Keratinocyte (primary cell): ENCODE measurements around the gene TAL2. TPM values are rescaled to one million over a fixed set of nuclear protein-coding genes. Genes with fewer than 3 reads are reported as not detected.

Source experiments
- DNase-seq: peaks from one replicate; pipeline ENCODE4 v3.0.0-alpha.2; 2011; ENCODE audit warnings: low read depth, missing footprints, low spot score
- FAIRE-seq: peaks from 2 replicates; lab custom pipeline; 2011; peaks lifted over from hg19 to GRCh38; lab: Jason Lieb, UNC
- H2AFZ ChIP-seq: 2 replicates; pipeline ENCODE4 v1.6.0; 2012; ENCODE audit warnings: low read length, control low read depth, inconsistent platforms; ENCODE audit not compliant: control insufficient read depth
- H3K27ac ChIP-seq: 2 replicates; pipeline ENCODE4 v1.5.1; 2011; ENCODE audit warnings: low read length; ENCODE audit not compliant: control insufficient read depth, insufficient read depth
- H3K27me3 ChIP-seq: 3 replicates; pipeline ENCODE4 v1.6.0; 2011; ENCODE audit warnings: low read length; ENCODE audit not compliant: control insufficient read depth, insufficient read depth; ENCODE audit errors: extremely low read depth
- H3K36me3 ChIP-seq, 2 experiments: 2 replicates in 1 of 2; 3 replicates in 1 of 2; pipeline ENCODE4 v1.5.1; 2011; ENCODE audit warnings: low read length in 2 of 2, mild to moderate bottlenecking in 1 of 2; ENCODE audit not compliant: control insufficient read depth in 2 of 2, insufficient read depth in 2 of 2; ENCODE audit errors: extremely low read depth in 1 of 2
- H3K4me1 ChIP-seq: 3 replicates; pipeline ENCODE4 v1.5.1; 2011; ENCODE audit warnings: low read length; ENCODE audit not compliant: control insufficient read depth, insufficient read depth; ENCODE audit errors: extremely low read depth
- H3K4me2 ChIP-seq: 3 replicates; pipeline ENCODE4 v1.6.0; 2011; ENCODE audit warnings: low read depth, low read length; ENCODE audit not compliant: control insufficient read depth, insufficient read depth; ENCODE audit errors: extremely low read depth
- H3K4me3 ChIP-seq, 3 experiments: fragments of 200-600 bp in 1 of 3; sonication (generic) in 1 of 3; 2 replicates in 2 of 3; 3 replicates in 1 of 3; pipeline ENCODE4 v1.5.1; 2011 to 2016; ENCODE audit warnings: low read length in 3 of 3, mild to moderate bottlenecking in 3 of 3, control low read depth in 2 of 3, inconsistent platforms in 1 of 3, low read depth in 1 of 3, mixed read lengths in 1 of 3, mixed run types in 1 of 3, moderate library complexity in 1 of 3; ENCODE audit not compliant: control insufficient read depth in 2 of 3, insufficient read depth in 2 of 3; ENCODE audit errors: extremely low read depth in 1 of 3
- H3K79me2 ChIP-seq: 2 replicates; pipeline ENCODE4 v1.6.0; 2012; ENCODE audit warnings: low read length; ENCODE audit not compliant: control insufficient read depth, insufficient read depth
- H3K9ac ChIP-seq: 3 replicates; pipeline ENCODE4 v1.6.0; 2011; ENCODE audit warnings: low read length; ENCODE audit not compliant: control insufficient read depth, insufficient read depth; ENCODE audit errors: extremely low read depth
- H3K9me1 ChIP-seq: 3 replicates; pipeline ENCODE4 v1.6.0; 2011; ENCODE audit warnings: low read length; ENCODE audit not compliant: control insufficient read depth, insufficient read depth; ENCODE audit errors: extremely low read depth
- H3K9me3 ChIP-seq: 2 replicates; pipeline ENCODE4 v1.5.1; 2012; ENCODE audit warnings: low read depth, low read length; ENCODE audit not compliant: control insufficient read depth
- H4K20me1 ChIP-seq: 3 replicates; pipeline ENCODE4 v1.6.0; 2011; ENCODE audit warnings: low read length; ENCODE audit not compliant: control insufficient read depth, insufficient read depth; ENCODE audit errors: extremely low read depth
- CTCF ChIP-seq, 3 experiments: IDR thresholded peaks in 1 of 3; conservative IDR thresholded peaks in 1 of 3; optimal IDR thresholded peaks in 1 of 3; 2 replicates in 2 of 3; 3 replicates in 1 of 3; pipeline versions ENCODE3 to v1.5.1; 2011; ENCODE audit warnings: low read length in 3 of 3, mild to moderate bottlenecking in 3 of 3, moderate library complexity in 2 of 3, control low read depth in 1 of 3, inconsistent platforms in 1 of 3; ENCODE audit not compliant: insufficient read depth in 2 of 3; ENCODE audit errors: extremely low read depth in 1 of 3
- EZH2 ChIP-seq: IDR thresholded peaks from one replicate; pipeline ENCODE4 v1.6.1; 2012; ENCODE audit warnings: inconsistent platforms, mild to moderate bottlenecking, low read length, moderate library complexity
- dilution Hi-C: fragments of 300-500 bp; cut with MboI; formaldehyde crosslinking; loops from one replicate; pipeline ENCODE4 v1.7.0; 2020; ENCODE audit warnings: low sequenced_read_pairs; ENCODE audit not compliant: extremely low pct_ligation_motif_present
- polyA plus RNA-seq, 5 experiments: library from polyadenylated mRNA; depleted of rRNA in 3 of 5; stranded (reverse) in 3 of 5; stranded (forward) in 1 of 5; unstranded in 1 of 5; fragments of >200 nt; gene quantifications; 1 replicate in 1 of 5; 2 replicates in 3 of 5; 3 replicates in 1 of 5; pipeline versions ENCODE4 v1.2.1 to v1.2.3, GENCODE V29; 2011 to 2012; ENCODE audit warnings: missing spikeins in 2 of 5, low read depth in 1 of 5, low replicate concordance in 1 of 5

The TAL2 gene
- polyA plus RNA-seq, 1 donor (not counting 4 experiments of a cell fraction or from before 2014, with no cell fraction given) = not detected

GRCh38 chr9:105681724-105682123, 19.5 kb downstream of the TAL2 start:
- no peak overlapping the region for H2AFZ ChIP-seq
- TF ChIP-seq CTCF (optimal IDR thresholded peaks at IDR 0.05 in 1 of 3, IDR thresholded peaks at IDR 0.05 in 1 of 3, conservative IDR thresholded peaks at IDR 0.05 in 1 of 3; ENCODE audit: extremely low read depth in 1 of 3, insufficient read depth in 2 of 3, low read length in 3 of 3) = no peak
- no peak for TF ChIP-seq EZH2
- H3K79me2 ChIP-seq = no peaks in the 10 kb centered on the region
- no peaks in the 10 kb centered on the region for H3K9me3 ChIP-seq
- no peaks in the 10 kb centered on the region for H3K27me3 ChIP-seq
- FAIRE-seq (no peak), DNase-seq (no peak)
- no peaks in the 10 kb centered on the region for H4K20me1 ChIP-seq
- H3K4me3 ChIP-seq = no peak overlapping the region
- H3K9ac ChIP-seq = no peak overlapping the region
- H3K9me1 ChIP-seq = no peaks in the 10 kb centered on the region
- H3K4me2 ChIP-seq = no peak overlapping the region
- H3K27ac ChIP-seq = no peak overlapping the region
- H3K4me1 ChIP-seq = no peaks in the 10 kb centered on the region
- dilution Hi-C loops = no loop called here
- H3K36me3 ChIP-seq = no peaks in the 10 kb centered on the region

GRCh38 chr9:105683688-105684275, 21.5 kb downstream of the TAL2 start:
- Histone ChIP-seq H3K27ac (no peak overlapping the region), H3K27me3 (no peaks in the 10 kb centered on the region), H3K36me3 (no peaks in the 10 kb centered on the region), H2AFZ (no peak overlapping the region), H3K4me2 (no peak overlapping the region), H3K79me2 (no peaks in the 10 kb centered on the region), H3K4me3 (no peak overlapping the region), H3K9me3 (no peaks in the 10 kb centered on the region), H4K20me1 (no peaks in the 10 kb centered on the region), H3K9ac (no peak overlapping the region), H3K4me1 (no peaks in the 10 kb centered on the region), H3K9me1 (no peaks in the 10 kb centered on the region)
- dilution Hi-C loops = no loop called here
- DNase-seq (no peak), FAIRE-seq (no peak)
- TF ChIP-seq EZH2 = no peak
- no peak for TF ChIP-seq CTCF (optimal IDR thresholded peaks at IDR 0.05 in 1 of 3, IDR thresholded peaks at IDR 0.05 in 1 of 3, conservative IDR thresholded peaks at IDR 0.05 in 1 of 3; ENCODE audit: extremely low read depth in 1 of 3, insufficient read depth in 2 of 3, low read length in 3 of 3)
